SK-N-DZ (cell line): Measurements from ENCODE around the gene POFUT2.

Experiments used
- DNase-seq: peaks from one replicate; pipeline ENCODE4 v3.0.0-alpha.2; 2015; ENCODE audit warnings: low spot score

Gene POFUT2

DNA sequence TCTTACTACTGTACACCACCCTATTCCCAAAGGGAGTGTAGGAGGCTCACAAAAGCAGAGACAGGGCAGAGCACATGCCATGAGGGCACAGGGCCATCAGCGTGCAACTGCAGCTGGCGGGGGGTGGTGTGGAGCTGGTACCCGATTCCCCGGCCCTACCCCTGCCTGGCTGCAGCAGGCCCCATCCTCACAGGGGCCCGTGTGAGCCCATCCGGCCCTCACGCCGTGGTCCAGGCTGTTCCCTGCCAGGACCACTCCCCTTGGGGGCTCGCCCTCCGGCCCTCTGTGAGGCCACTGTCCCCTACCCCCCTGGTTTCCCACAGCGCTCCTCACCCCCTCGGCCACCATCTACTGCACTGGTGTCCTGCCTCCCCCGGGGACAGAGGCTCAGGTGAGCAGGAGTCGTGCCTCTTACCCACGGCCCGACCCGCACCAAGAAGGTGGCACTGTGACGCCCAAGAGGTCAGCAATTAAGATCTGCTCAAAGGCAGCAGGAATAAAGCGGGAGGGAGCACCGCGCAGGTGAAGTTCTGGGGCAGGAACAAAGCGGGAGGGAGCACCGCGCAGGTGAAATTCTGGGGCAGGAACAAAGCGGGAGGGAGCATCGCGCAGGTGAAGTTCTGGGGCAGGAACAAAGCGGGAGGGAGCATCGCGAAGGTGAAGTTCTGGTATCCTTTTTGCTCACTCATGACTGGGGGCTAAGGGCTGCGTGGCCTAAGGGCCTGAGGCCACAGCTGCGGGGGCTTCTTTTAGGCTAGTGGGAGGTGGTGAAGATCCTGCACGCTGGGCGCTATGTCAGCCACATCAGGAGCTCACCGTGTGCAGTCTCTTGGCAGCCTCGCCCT is 3.9 kb downstream of the POFUT2 start:
- no peak for DNase-seq

DNA sequence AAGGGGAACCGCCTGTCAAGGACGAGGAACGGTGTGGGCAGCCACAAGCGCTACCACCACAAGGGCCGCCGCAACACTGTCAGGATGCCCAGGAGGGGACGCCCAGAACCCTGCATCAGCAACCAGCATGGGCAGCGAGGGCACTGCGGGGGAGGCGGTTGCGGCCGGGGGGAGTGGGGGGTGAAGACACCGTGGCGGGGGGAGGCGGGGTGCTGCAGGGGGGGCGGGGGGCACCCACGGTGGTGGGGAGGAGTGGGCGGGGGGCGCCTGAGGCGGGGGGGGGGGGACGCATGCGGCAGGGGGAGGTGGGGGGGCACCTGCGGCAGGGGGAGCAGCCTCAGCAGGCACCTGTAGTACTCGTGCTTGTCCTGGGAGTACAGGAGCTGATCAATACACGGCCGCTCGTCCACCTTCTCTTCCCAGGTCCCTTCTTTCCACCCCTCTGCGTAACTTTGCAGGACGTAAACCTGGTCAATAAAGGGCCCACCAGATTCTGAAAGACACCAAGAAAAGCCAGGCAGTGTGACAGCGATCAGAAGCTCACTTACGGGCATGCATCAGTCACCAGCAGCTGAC is 4.6 kb downstream of the POFUT2 start:
- no peak for DNase-seq

DNA sequence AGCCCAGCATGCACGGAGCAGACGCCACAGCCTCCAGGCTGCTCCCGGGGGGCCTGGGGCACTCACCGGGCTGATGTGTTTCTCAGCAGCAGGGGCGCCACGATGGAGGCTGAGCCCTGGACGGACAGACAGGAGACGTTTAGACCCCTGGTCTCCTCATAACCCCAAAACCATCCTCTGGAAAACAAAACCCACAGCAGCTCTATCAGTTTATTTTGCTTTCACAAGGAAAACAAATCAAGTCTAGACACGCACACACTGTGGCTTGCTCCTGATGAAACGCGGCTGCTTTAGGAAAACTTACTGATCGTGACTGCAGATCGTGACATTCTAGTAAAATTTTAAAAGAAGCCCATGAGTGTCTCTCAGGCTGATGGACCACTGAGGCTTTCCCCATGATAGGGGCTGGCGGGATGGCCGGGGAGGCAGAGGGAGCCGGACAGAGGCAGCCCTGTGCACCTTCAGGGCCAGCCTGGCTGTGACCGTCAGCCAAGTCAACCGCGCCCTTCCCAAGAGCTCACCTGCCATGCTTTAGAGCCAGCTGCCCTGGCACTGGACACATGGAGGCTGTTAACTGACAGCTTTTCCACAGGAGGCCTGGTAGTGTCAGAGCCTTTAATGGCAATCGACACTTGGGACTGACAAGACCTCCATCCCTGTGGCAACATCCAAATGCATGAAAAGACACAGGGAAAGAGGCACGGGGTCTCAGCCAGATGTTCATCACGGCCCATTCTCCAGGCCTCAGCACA is 5.2 kb downstream of the POFUT2 start:
- no peak for DNase-seq

DNA sequence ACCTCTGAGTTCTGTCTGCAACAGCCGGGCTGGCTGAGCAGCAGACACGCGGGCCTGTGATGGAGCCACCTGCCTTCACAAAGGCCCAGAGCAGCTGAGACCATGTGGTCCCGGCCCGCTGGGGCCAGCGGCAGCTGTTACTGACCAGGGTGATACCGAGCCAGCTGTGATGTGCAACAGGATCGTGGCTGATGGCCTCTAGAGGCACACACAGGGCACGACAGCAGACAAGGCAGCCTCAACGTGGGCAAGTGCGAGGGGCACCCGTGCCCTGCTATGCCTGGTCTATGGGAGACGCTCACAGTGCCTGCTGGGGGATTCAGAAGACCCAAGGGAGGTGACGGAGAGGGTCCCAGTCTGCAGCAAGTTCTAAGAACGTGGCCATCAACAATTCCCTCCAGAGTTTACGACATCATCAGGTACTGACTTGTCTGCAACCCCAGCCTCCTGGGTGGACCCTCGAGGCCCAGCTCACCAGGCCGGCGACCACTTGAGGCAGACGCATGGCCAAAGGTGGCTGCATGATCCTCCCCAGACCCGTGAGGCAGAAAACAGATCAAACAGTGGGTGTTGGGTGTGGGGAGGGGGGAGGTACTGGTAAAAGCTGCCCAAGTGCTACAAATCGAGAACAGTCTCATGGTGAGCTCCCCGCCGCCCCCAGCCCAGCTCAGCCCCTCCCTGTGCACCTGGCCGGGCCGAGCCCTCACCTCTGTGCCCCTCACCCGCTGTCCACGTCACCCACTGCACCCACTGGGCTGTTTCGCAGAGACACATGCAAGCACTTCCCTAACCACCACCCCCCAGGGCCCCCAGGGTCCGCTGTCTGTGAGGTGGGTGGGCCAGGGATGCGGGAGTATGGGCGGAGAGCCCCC is 6.0 kb downstream of the POFUT2 start:
- DNase-seq, result no peak

DNA sequence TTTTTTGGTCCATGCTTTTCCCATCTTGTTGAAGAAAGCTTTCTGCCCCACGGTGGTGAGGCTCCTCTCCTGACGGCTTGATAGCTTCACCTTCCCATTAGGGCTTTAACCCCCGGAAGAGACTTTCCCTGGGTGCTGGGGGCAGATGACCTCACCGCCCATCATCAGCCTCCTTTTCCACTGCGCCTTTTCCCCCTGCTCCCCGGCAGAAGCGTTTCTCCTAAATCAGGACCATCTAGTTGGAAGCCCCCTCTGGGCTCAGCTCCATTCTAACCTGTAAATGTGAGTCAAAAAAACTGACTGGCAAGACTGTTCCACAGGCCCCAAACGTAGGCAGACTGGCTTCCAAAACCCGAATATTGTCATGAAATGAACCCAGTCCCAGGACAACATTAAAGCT is 6.7 kb downstream of the POFUT2 start:
- no peak for DNase-seq

DNA sequence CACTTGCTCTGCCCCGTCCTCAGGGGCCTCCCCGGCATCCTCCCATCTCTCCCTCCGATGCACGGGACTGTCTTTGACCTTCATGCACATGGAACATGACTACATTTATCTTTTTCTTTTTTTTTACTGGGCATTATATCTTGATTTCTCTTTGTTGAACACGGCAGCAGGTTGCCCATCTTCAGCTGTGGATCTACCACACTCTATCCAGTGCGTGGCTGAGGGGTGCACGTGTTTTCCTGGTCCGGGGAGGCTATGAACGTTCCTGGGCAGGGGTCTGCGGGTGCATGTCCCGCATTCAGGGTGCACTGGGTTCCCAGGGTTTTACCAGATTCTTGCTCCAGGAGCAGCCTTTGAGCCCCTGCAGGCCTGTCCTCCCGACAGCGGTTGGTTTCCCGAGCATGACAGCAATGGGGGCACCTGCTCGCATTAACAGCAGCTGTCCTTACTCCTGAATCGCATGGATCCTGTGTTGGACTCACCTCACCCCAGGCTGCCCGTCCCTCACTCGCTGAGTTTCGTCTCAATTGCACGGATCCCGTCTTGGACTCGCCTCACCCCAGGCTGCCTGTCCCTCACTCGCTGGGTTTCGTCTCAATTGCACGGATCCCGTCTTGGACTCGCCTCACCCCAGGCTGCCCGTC is 7.4 kb downstream of the POFUT2 start:
- no peak for DNase-seq

DNA sequence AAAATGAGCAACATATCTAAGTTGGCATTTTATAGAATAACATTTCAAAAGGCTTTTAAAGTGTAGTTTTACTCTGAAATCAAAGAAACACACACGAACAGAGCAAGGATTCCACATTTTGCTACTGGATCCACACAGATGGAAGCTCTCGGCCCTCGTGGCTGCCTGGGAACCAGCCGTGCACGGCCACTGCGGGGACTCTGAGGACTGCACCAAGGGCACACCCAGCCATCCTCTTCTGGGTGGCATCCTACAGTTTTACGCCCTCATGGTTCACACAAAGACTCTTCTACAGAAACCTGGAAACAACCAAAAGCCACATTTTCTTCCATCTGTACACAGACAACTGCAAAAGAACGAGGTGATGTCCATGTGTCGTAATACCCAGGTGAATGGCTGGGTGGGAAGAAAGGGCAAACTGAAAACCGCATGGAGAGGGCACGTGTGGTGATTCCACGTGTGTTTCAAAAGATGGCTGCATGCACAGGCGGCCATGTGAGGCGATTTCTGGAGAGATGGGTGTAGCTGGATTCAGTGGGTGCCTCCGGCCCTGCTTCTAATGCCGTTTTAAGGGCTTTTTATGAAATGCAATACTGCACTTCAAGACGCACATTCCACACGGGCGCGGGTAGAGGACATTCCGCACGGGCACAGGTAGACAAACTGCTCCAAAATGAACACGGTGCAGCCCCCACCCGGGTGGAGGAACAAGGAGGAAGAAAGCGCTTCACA is 8.1 kb downstream of the POFUT2 start:
- no peak for DNase-seq

DNA sequence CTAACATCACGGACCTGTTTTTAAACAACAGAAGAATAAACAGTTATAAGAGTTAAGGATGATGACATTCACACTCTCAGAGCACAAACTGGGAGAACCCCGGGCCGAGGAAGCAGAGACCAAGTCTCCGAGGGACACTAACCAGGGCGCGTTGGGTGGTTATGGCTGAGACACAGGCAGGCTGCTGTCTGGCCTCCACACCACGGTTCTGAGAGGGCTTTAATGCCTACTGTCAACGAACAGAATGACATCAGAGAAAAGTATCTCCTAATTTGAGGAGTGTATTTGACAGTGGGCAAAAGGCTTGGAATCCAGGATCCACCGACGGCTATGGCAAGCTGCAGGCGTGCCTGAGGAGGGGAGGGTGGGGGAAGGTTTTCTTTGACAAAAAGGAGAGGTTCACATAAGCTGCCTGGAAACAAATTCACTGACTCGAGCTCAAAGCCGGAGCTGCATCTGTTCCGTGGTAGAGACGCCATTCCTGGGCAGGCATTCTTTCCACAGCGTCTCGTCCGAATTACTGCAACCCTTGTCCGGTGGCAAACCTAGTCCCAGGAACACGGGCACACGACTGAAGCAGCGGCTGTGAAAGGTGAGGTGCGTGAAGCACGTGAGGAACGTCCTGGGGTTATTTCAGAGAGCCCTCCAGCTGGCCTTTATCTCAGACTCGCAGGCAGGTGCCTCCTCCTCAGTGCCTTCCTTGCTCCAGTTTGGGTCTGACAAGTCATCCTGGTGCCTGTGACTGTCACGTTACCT is 9.4 kb downstream of the POFUT2 start:
- DNase-seq, result no peak

DNA sequence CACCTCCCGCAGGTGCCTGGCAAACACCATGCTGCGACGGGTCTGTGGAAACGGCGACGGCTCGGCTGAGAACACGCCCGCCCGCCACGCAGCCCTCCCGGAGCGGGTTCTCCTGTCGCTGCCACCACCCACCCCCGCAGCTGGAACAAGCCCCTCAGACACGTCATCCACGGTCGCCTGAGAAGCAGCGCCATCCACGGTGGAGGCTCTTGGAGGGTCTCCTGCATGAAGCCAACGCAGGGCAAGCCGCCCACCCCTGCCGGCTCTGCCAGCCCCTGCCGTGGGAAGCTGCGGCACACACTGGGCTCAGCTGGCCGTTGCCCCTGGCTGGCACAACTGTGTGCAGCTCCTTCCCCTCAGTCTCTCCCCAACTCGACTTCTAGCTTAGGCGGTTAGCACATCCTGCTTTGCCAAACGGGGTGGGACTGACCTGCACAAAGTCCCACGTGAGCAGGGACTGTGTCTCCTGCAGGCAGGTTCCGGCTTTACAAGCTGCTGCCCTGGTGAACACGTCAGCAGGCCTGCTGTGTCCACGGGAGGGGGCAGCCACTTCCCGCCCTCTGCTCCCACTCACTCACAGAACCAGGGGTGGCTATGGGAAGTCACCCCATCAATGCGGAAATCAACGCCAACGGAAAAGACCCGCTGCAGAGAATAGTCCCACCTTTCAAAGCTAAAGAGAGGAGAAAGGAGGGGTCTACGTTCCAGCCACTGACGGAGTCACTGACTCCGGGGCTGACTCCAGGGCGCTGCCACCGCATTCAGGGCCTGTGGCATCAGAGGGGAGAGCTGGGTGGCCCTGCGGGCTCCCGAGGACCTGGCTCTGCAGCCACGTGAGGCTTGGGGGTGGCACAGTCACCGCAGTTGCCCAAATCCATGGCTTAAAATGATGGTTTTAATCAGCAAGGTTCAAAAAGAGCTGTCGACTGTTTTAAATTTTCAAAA is 10.3 kb downstream of the POFUT2 start:
- no peak for DNase-seq

DNA sequence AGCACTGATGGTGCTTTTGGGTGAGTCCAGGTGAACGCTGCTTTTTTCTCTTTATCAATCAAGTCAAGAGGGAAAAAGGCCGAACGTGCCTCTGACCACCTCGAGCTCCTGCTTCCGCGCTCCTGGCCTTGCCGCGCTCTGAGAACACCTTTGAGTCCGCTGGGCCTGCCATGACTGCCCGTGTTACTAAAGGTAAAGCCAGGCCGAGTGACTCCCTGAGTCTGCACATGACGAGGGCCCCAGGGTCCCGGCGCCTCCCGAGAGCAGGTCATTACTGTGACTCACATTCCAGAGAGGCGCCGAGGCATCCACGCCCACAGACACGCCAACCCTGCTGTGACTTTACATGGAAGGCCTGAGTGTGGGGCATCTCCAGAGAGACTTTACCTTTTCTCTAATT is 11.1 kb downstream of the POFUT2 start:
- DNase-seq, result no peak

DNA sequence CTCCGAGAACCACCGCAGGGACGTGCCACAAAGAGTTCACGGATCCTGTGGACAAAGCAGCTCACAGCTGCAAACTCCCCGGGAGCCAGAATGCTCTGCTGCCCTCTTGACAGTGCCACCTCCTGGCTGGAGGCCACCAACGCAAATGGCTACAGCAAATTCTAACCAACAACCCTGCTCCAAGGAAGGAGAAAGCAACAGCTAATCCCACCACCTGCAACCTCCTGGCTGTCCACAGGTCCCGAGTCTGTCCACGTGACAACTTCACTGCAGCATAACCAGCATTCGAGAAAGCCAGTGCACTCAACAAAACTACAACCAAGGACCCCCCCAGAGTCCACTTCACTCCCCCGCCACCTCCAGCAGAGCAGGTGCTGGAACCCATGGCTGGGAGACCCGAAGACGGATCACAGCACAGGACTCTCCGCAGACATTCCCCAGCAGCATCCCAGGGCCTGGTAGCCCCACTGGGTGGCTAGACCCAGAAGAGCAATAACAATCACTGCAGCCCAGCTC is 17.3 kb downstream of the POFUT2 start:
- DNase-seq, result no peak

DNA sequence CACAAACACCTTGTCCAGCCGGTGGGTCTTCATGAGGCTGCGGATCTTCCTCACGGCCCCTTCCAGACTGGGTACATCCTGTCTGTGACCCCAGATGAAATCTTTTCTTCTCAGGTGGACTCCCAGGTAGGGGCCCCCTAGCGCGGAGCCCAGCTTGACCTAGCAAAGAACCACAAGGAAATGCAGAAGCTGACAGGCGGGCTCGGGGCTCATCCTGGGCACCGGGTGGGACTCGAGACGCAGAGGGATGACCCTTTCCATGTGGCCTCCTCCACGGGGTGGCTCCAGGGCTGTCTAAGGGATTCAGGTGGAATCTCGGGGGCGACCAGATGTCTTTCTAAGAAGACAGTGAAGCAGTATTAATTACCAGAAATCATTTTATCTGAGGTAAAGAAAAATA is 17.8 kb downstream of the POFUT2 start:
- no peak for DNase-seq

DNA sequence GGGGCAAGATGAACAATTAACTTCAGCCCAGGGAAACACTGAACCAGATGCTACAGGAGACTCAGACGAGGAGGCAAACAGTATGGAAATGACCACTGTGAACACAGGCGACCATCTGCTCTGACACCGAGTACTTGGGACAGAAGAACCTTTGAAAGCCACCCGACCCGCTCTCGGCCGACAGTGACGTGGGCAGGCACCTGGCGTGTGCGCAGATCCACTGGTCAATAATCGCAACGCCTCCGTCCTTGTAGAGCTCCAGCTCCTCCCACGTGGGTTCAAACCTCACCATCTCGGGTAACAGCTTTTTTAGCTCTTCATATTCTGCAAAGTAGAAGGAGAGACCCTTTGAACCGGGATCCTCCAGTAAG is 20.3 kb downstream of the POFUT2 start:
- DNase-seq, result no peak

DNA sequence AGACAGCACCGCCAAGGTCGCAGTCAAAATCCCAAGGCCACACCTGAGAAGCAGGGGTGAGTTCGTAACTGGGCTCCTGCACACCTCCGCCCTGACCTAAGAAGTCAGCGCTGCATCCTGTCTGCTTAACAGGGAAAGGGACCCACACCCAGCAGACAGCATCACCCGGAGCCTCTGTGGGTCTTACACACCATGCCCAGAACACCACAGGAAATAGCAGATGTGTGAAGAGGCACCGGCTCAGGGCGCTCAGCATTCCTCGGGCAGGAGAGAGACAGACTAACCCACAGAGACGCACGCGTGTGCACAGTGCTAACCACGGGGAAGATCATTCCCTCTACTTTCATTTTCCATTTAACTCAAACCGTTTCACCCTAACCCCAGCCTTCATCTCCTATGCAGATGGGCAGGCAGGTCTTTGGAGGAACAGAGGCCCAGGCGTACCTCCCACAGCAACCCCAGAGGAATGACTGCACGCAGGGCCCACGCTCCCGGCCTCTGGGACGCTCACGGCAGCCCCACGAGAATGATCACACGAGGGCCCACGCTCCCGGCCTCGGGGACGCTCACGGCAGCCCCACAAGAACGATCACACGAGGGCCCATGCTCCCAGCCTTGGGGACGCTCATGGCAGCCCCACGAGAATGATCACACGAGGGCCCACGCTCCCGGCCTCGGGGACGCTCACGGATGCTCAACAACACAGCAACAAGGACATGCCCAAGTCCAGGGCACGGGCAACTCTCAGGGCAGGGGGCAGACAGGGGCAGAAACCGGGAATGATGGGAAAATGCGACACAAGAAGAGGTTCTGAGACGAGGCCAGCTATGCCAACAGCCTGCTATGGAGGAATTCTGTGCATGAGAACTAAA is 20.9 kb downstream of the POFUT2 start:
- DNase-seq, result no peak

DNA sequence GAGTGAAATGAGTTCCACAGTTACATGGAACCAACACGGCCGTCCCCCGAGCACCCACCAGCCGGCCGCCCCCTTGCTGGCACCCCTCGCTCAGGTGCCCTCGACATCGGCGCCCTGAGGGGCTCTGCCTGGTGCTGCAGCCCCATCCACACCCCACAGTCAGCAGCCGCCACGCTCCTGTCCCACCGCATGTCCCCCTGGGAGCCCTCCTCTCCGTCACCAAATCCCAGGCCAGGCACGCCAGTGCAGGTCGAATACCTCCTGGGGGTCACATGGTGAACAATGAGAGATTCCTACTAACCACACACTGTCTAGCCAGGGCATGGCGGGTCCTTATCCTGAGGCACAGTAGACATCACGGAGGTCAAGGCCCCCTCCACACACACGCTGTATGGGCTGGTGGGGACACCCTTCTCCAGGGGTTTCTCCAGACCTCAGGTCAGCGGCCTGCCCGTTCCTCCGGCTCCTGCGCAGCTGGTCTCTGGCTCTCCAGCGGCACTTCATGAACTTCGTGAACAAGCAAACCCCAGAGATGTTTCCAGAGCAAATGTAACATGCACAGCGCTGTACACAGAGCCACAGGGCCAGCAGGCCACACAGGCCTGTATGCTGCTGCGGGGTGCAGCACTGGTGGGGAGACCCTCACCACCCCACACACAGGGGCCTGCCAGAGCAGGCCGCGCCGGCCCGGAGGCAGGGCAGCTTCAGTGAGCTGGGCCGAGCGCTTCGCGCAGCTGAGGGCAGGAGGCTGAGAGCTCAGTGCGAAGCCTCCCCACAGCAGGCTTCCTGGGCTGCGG is 21.8 kb downstream of the POFUT2 start:
- no peak for DNase-seq

DNA sequence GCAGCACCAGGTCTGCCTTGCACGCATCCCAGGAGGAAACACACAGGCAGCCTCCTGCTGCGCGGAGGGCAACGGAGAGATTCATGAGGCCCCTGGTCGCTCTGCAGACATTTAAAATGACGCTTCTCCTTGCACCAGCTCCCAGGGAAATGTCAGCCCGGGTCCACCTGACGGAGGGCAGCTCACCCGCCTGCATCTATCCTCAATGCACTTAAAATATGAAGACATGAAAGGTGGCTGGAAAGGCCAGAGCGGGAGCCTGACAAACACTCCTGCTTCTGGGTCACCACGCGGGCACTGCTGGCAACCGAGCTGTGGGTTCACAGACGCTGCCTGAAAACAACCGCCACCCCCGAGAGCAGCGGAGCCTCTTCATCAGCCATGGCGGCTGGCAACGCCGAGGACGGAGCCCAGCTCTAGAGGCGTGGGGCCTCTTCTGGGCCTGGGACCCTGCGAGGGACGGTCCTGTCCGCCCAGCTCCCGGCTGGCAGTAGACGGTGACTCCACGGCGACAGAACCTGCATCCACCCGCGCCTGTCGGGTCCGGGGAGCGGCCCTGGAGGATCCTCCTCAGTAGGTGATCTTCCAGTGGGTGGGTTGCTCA is 22.7 kb downstream of the POFUT2 start:
- DNase-seq, result no peak
